Thoracic aorta (tissue), 2 donors: ENCODE measurements around the gene THYN1. TPM values are rescaled to one million over a fixed set of nuclear protein-coding genes. Genes with fewer than 3 reads are reported as not detected.
A peak's percentile ranks its signal among the peaks of the same experiment; 100 is the strongest.
"Not testable (repeated sequence)": the region's sequence is repeated elsewhere in the genome, so short reads cannot be mapped to it uniquely, and the experiment has no call there.

Experiments used
- ATAC-seq: fragments of 150-250 bp; one replicate; pipeline ENCODE4 v1.8.0; 2017; ENCODE audit warnings: low read depth; ENCODE audit not compliant: insufficient number of reproducible peaks, low FRiP score
- DNase-seq: peaks from one replicate; pipeline ENCODE4 v3.0.0-alpha.2; 2020; ENCODE audit warnings: low spot score
- H3K27ac ChIP-seq, 2 donors: fragments of 200-600 bp; sonication (generic); 1 replicate in 1 of 2; 2 replicates in 1 of 2; pipeline ENCODE4 v1.5.1; 2016; ENCODE audit warnings: mild to moderate bottlenecking in 2 of 2, moderate library complexity in 2 of 2
- H3K27me3 ChIP-seq: fragments of 200-600 bp; sonication (generic); replicated peaks from 2 replicates; pipeline ENCODE4 v1.6.0; 2016; ENCODE audit warnings: mild to moderate bottlenecking; ENCODE audit not compliant: insufficient read depth
- H3K36me3 ChIP-seq: fragments of 200-600 bp; sonication (generic); one replicate; pipeline ENCODE4 v1.5.1; 2016
- H3K4me1 ChIP-seq, 2 donors: fragments of 200-600 bp; sonication (generic); 1 replicate in 1 of 2; 2 replicates in 1 of 2; pipeline versions ENCODE4 v1.5.1 to v1.6.0; 2016; ENCODE audit warnings: low read depth in 2 of 2, mild to moderate bottlenecking in 1 of 2; ENCODE audit not compliant: control insufficient read depth in 1 of 2
- H3K4me3 ChIP-seq: fragments of 200-600 bp; sonication (generic); 2 replicates; pipeline ENCODE4 v1.5.1; 2016; ENCODE audit warnings: mild to moderate bottlenecking
- H3K9me3 ChIP-seq: fragments of 200-600 bp; sonication (generic); 2 replicates; pipeline ENCODE4 v1.5.1; 2016
- total RNA-seq, 2 donors: library from RNA; depleted of rRNA; stranded (reverse); fragments of >200 nt; gene quantifications; one replicate each; pipeline versions ENCODE4 v1.1.0 to v1.2.3, GENCODE V29; 2016
- TF ChIP-seq, protein P1 (sequence below): fragments of 200-600 bp; sonication (generic); IDR thresholded peaks from one replicate; pipeline ENCODE4 v1.5.1; 2019; ENCODE audit warnings: antibody characterized with exemption

THYN1 gene
- total RNA-seq, 2 donors from 2014 or later, result 31.1 to 44.2 TPM

DNA sequence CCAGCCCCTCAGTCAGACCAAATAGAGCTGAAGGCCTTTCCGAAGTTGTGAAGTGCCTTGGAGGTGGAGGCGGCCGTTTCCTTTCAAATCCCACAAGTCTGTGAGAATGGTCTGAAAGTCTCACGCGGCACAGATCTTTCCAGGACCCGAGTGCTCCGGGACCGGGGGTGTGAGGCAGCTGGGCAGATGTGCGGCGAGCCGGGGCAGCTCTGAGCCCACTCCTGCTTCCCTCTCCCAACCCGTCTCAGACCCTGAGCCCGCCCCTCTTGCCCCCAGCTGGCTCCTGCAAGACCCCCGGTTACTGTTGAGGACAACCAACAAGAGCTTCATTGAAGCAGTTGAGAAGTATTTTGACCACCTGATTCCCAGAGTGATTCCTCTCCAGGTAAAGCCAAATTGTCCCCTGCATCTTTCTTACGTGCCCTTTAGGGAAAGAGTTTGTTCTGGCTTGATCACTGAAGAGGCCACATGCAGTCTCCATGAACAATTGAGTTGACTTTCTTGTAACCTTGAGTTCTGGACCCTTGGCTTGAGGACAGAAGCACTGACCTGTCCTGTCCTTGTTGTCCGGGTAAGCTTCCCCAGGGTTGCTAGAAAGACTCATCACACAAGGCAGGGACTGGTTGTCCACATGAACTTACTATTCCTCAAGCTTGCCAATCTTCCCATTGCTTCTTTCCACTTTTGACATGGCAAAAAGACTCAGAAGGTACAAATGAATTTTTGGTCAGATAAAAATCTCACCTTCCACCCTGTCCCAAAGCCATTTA is 30.5 kb upstream of the THYN1 start:
- Histone ChIP-seq H3K36me3 (no peaks in the 10 kb centered on the region), H3K4me3 (no peak overlapping the region), H3K4me1 (no peaks in the 10 kb centered on the region), H3K27me3 (no peaks in the 10 kb centered on the region), H3K27ac (no peak overlapping the region), H3K9me3 (no peaks in the 10 kb centered on the region)
- ATAC-seq (no peak), DNase-seq (no peak)
- TF ChIP-seq, protein P1, sequence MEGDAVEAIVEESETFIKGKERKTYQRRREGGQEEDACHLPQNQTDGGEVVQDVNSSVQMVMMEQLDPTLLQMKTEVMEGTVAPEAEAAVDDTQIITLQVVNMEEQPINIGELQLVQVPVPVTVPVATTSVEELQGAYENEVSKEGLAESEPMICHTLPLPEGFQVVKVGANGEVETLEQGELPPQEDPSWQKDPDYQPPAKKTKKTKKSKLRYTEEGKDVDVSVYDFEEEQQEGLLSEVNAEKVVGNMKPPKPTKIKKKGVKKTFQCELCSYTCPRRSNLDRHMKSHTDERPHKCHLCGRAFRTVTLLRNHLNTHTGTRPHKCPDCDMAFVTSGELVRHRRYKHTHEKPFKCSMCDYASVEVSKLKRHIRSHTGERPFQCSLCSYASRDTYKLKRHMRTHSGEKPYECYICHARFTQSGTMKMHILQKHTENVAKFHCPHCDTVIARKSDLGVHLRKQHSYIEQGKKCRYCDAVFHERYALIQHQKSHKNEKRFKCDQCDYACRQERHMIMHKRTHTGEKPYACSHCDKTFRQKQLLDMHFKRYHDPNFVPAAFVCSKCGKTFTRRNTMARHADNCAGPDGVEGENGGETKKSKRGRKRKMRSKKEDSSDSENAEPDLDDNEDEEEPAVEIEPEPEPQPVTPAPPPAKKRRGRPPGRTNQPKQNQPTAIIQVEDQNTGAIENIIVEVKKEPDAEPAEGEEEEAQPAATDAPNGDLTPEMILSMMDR, result no peak

DNA sequence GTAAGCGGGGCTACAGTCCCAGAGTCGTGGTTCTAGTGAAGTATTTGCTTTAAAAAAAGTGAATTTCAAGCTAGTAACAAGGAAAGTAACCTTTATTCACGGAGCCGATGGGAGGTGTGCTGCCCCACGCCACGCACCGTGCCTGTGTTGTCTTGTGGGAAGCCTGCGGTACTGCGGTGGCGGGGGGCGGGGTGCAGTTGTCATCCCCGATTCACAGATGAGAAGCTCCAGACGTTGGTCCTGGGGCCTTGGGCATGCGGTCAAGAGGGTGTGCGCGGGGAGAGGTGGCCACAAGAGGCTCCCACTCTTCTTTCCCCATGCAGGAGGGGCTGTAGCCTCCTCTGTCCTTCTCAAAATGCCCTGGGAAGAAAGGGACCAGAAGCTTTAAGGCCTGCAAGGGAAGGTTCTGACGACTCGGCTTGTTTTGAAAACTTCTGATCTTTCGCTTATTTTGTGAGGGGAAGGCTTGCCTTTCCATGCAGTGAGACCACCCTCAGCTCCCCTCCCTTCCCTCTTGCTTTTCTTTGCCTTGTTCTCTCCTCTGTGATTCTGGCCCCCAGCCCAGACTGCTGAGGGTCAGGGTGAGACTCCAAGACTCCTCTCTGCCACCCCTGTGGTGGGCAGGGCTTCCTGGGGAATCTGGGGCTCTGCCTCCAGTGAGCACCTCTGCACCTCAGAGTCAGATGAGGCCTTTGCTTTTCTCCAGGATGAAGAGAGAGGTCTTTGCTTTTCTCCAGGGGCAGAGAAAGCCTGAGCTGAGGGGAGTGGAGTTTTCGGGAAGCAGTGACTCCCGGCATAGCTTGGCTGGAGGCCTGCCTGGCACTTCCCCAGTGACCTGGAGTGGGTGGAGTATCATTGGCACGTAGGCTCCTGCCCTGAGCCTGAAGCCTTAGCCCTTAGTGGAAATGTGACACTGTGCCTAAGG is 29.2 kb upstream of the THYN1 start:
- TF ChIP-seq, protein P1, result no peak
- Histone ChIP-seq H3K27ac (no peak overlapping the region), H3K4me3 (no peak overlapping the region), H3K36me3 (no peaks in the 10 kb centered on the region), H3K4me1 (no peaks in the 10 kb centered on the region), H3K9me3 (no peaks in the 10 kb centered on the region), H3K27me3 (peaks cover under 1% of the 10 kb centered on the region)
- no peak for DNase-seq
- no peak for ATAC-seq

DNA sequence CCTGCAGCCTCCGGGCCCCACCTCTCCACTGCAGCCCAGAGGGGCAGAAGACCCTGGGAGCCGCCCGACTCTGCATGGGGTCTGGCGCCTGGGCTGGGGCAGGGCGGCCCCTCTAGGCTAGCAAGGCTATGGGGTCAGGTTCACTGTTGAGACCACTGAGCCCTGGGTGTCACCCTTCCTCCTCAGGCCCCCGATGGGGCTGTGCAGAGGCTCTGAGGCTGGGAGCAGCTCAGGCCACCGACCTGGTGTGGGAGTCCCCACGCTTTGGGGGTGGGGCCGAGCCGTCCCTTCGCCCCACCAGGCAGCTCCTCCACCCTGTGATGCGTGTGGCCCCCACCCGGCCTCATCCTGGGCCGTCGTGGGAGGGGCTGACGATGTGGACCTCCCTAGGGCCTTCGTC is 28.5 kb upstream of the THYN1 start:
- not testable (repeated sequence) for DNase-seq, H3K27ac ChIP-seq, ATAC-seq, H3K9me3 ChIP-seq, H3K36me3 ChIP-seq, H3K4me1 ChIP-seq, H3K4me3 ChIP-seq, H3K27me3 ChIP-seq

- Histone ChIP-seq H3K9me3 (no peaks in the 10 kb centered on the region), H3K27ac (no peak overlapping the region), H3K36me3 (no peaks in the 10 kb centered on the region), H3K27me3 (peaks cover 7% of the 10 kb centered on the region), H3K4me1 (peaks cover 6 to 20% of the 10 kb centered on the region in 2 donors), H3K4me3 (no peak overlapping the region)
- ATAC-seq (no peak), DNase-seq (no peak)
- TF ChIP-seq, protein P1, result no peak
These were observed 25.2 kb upstream of the THYN1 start for GRCh38 chr11:134278356-134278755.

DNA sequence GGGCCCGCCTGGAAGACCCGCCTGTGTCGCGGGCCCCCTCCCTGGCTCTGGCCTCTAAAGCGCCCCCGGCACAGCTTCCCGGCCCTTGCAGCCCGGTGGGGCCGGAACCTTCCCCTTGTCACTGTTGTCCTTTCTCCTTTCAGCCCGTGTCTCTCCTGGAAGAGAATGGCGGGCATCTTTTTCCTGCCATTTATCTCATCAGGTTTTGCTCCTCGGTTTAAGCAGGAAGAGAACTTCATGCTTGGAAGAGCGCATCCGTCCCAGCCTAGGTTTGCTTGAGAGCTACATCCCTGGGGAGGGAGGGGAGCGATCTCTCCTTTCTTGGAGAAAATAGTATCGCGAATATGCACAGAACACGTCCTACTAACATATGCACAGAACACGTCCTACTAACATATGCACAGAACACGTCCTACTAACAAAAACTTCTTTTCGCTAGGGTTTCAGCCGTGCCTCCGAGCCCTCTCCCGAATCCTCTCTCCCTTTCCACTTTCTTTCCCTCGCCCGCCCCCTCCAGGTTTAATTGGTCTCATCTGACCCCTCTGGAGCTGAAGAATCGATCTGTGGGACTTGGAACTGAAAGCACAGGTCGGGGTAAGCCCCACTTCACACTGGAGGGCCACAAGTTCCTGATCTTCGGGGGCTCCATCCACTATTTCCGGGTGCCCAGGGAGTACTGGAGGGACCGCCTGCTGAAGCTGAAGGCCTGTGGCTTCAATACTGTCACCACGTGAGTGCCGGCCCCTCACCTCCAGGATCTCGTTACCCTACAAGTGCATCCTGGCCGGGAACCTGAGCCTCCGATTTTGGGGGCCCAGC is 24.2 kb upstream of the THYN1 start:
- Histone ChIP-seq H3K27me3 (peaks cover 7% of the 10 kb centered on the region), H3K27ac (no peak overlapping the region), H3K4me1 (peaks cover 6 to 20% of the 10 kb centered on the region in 2 donors), H3K4me3 (peak overlapping the region; percentile 61), H3K9me3 (no peaks in the 10 kb centered on the region), H3K36me3 (no peaks in the 10 kb centered on the region)
- TF ChIP-seq, protein P1, result no peak
- DNase-seq (no peak), ATAC-seq (no peak)
